IMR-90 (cell line): ENCODE results near the gene ZNF618. TPM values are rescaled to one million over a fixed set of nuclear protein-coding genes. Genes with fewer than 3 reads are reported as not detected.

Experiments used
- ATAC-seq: fragments of 200-7000 bp; cut with Tn5 transposase; 2 replicates; pipeline ENCODE4 v1.9.1; 2020; ENCODE audit warnings: low read depth, mild to moderate bottlenecking, moderate library complexity
- BruUV-seq: library from RNA; stranded (reverse); fragments of 400-500 nt; replicated peaks from 2 replicates; lab custom pipeline; 2021; lab: Mats Ljungman, UMichigan
- CTCF ChIA-PET: fragments of 300-600 bp; formaldehyde crosslinking; extraction: SDS; loops from one replicate; lab custom pipeline; 2021; ENCODE audit warnings: antibody characterized with exemption; lab: Yijun Ruan, JAX
- POLR2A ChIA-PET: fragments of 300-600 bp; sonication (Branson Sonifier 250); formaldehyde crosslinking; loops from one replicate; lab custom pipeline; 2022; ENCODE audit warnings: antibody characterized with exemption; ENCODE audit not compliant: unreplicated experiment; lab: Charles Lee
- DNase-seq: peaks from one replicate; pipeline ENCODE4 v3.0.0; 2013
- H2AFZ ChIP-seq: replicated peaks from 2 replicates; pipeline ENCODE3; 2013; ENCODE audit warnings: low read length, mild to moderate bottlenecking; ENCODE audit not compliant: poor library complexity
- H2AK5ac ChIP-seq: 2 replicates; pipeline ENCODE4 v1.6.1; 2013; ENCODE audit warnings: low read depth, low read length, inconsistent platforms
- H2AK9ac ChIP-seq: replicated peaks from 2 replicates; pipeline ENCODE3; 2013; ENCODE audit warnings: mild to moderate bottlenecking, low read depth, low read length, moderate library complexity; ENCODE audit not compliant: poor library complexity
- H2BK120ac ChIP-seq: 2 replicates; pipeline ENCODE4 v1.6.1; 2013; ENCODE audit warnings: low read depth, low read length, inconsistent platforms
- H2BK15ac ChIP-seq: 3 replicates; pipeline ENCODE4 v1.6.1; 2013; ENCODE audit warnings: low read depth, low read length, inconsistent platforms
- H2BK20ac ChIP-seq: 2 replicates; pipeline ENCODE4 v1.6.1; 2013; ENCODE audit warnings: low read depth, mild to moderate bottlenecking, inconsistent platforms, low read length, moderate library complexity
- H2BK5ac ChIP-seq: 2 replicates; pipeline ENCODE4 v1.6.1; 2013; ENCODE audit warnings: mild to moderate bottlenecking, low read depth, low read length, inconsistent platforms; ENCODE audit not compliant: poor library complexity, severe bottlenecking
- H3K14ac ChIP-seq: replicated peaks from 2 replicates; pipeline ENCODE4 v1.6.1; 2013; ENCODE audit warnings: low read depth, low read length, inconsistent platforms
- H3K18ac ChIP-seq: 2 replicates; pipeline ENCODE4 v1.6.1; 2013; ENCODE audit warnings: low read depth, low read length, control low read depth
- H3K23ac ChIP-seq: 2 replicates; pipeline ENCODE4 v1.6.1; 2013; ENCODE audit warnings: low read depth, low read length, inconsistent platforms
- H3K27ac ChIP-seq: 2 replicates; pipeline ENCODE4 v1.5.1; 2013; ENCODE audit warnings: mild to moderate bottlenecking, control low read depth, low read length; ENCODE audit not compliant: insufficient read depth
- H3K27me3 ChIP-seq: 2 replicates; pipeline ENCODE4 v1.6.1; 2013; ENCODE audit warnings: low read length; ENCODE audit not compliant: control insufficient read depth, insufficient read depth
- H3K36me3 ChIP-seq: 2 replicates; pipeline ENCODE4 v1.6.1; 2013; ENCODE audit warnings: low read length, mixed read lengths; ENCODE audit not compliant: control insufficient read depth, insufficient read depth
- H3K4ac ChIP-seq: 2 replicates; pipeline ENCODE4 v1.6.1; 2013; ENCODE audit warnings: low read depth, low read length, inconsistent platforms
- H3K4me1 ChIP-seq: 2 replicates; pipeline ENCODE4 v1.6.1; 2013; ENCODE audit warnings: low read length, mixed read lengths; ENCODE audit not compliant: control insufficient read depth, insufficient read depth
- H3K4me2 ChIP-seq: 2 replicates; pipeline ENCODE4 v1.6.1; 2013; ENCODE audit warnings: low read depth, mild to moderate bottlenecking, control low read depth, low read length, moderate library complexity
- H3K4me3 ChIP-seq: 2 replicates; pipeline ENCODE4 v1.5.1; 2013; ENCODE audit warnings: low read depth, mild to moderate bottlenecking, control low read depth, low read length, moderate library complexity; ENCODE audit not compliant: insufficient read depth
- H3K56ac ChIP-seq: 2 replicates; pipeline ENCODE4 v1.6.1; 2013; ENCODE audit warnings: low read length, inconsistent platforms; ENCODE audit not compliant: insufficient read depth; ENCODE audit errors: extremely low read depth
- H3K79me1 ChIP-seq, 2 experiments: 2 replicates each; pipeline ENCODE4 v1.6.1; 2013; ENCODE audit warnings: low read length in 2 of 2, inconsistent platforms in 1 of 2, low read depth in 1 of 2
- H3K9ac ChIP-seq: 2 replicates; pipeline ENCODE4 v1.6.1; 2013; ENCODE audit warnings: low read depth, low read length, control low read depth
- H3K9me1 ChIP-seq: 2 replicates; pipeline ENCODE4 v1.6.1; 2013; ENCODE audit warnings: low read length, inconsistent platforms; ENCODE audit not compliant: insufficient read depth
- H3K9me3 ChIP-seq: 2 replicates; pipeline ENCODE4 v1.6.1; 2013; ENCODE audit warnings: low read length; ENCODE audit not compliant: control insufficient read depth, insufficient read depth
- H4K20me1 ChIP-seq: 2 replicates; pipeline ENCODE4 v1.6.1; 2013; ENCODE audit warnings: low read length, inconsistent platforms; ENCODE audit not compliant: insufficient read depth
- H4K5ac ChIP-seq: 2 replicates; pipeline ENCODE4 v1.6.1; 2013; ENCODE audit warnings: mild to moderate bottlenecking, low read depth, low read length, control low read depth
- H4K8ac ChIP-seq, 2 experiments: 2 replicates each; pipeline ENCODE4 v1.6.1; 2013; ENCODE audit warnings: low read depth in 2 of 2, low read length in 2 of 2, control low read depth in 1 of 2, inconsistent platforms in 1 of 2
- H4K91ac ChIP-seq: 2 replicates; pipeline ENCODE4 v1.6.1; 2013; ENCODE audit warnings: low read depth, low read length, inconsistent platforms; ENCODE audit not compliant: insufficient read depth
- BHLHE40 ChIP-seq: fragments of 150-350 bp; IDR thresholded peaks from 2 replicates; pipeline ENCODE4 v1.6.1; 2016; ENCODE audit warnings: mild to moderate bottlenecking, low read depth, low read length
- CEBPB ChIP-seq: IDR thresholded peaks from 2 replicates; pipeline ENCODE4 v1.6.1; 2012; ENCODE audit warnings: low read depth, low read length, improper control_type of control experiment
- CHD1 ChIP-seq: IDR thresholded peaks from 2 replicates; pipeline ENCODE4 v1.6.1; 2012; ENCODE audit warnings: low read depth, low read length, improper control_type of control experiment
- CTCF ChIP-seq: conservative IDR thresholded peaks from 2 replicates; pipeline ENCODE4 v1.5.1; 2012; ENCODE audit warnings: mild to moderate bottlenecking, low read depth, low read length, improper control_type of control experiment
- ELK1 ChIP-seq: fragments of 150-350 bp; IDR thresholded peaks from 2 replicates; pipeline ENCODE4 v1.6.1; 2016; ENCODE audit warnings: low read depth, mild to moderate bottlenecking, low read length, moderate library complexity, borderline replicate concordance
- FOS ChIP-seq: fragments of 150-350 bp; IDR thresholded peaks from 2 replicates; pipeline ENCODE4 v1.6.1; 2016; ENCODE audit warnings: low read depth, low read length
- MAFK ChIP-seq: IDR thresholded peaks from 2 replicates; pipeline ENCODE4 v1.6.1; 2012; ENCODE audit warnings: low read depth, low read length, improper control_type of control experiment
- MAZ ChIP-seq: IDR thresholded peaks from 2 replicates; pipeline ENCODE4 v1.6.1; 2012; ENCODE audit warnings: low read depth, mild to moderate bottlenecking, low read length, improper control_type of control experiment, moderate library complexity, borderline replicate concordance
- MXI1 ChIP-seq: IDR thresholded peaks from 2 replicates; pipeline ENCODE4 v1.6.1; 2012; ENCODE audit warnings: low read depth, mild to moderate bottlenecking, low read length, moderate library complexity, borderline replicate concordance
- NFE2L2 ChIP-seq: fragments of 150-350 bp; IDR thresholded peaks from 2 replicates; pipeline ENCODE4 v1.6.1; 2016; ENCODE audit warnings: low read depth, mild to moderate bottlenecking, low read length
- POLR2A ChIP-seq: IDR thresholded peaks from 2 replicates; pipeline ENCODE4 v1.6.1; 2012; ENCODE audit warnings: mild to moderate bottlenecking, low read depth, low read length
- RAD21 ChIP-seq: IDR thresholded peaks from 2 replicates; pipeline ENCODE4 v1.6.1; 2012; ENCODE audit warnings: low read length, improper control_type of control experiment
- RCOR1 ChIP-seq: IDR thresholded peaks from 2 replicates; pipeline ENCODE4 v1.6.1; 2012; ENCODE audit warnings: mild to moderate bottlenecking, low read length, improper control_type of control experiment; ENCODE audit not compliant: insufficient replicate concordance
- RFX5 ChIP-seq: IDR thresholded peaks from 2 replicates; pipeline ENCODE4 v1.8.0; 2012; ENCODE audit warnings: low read depth, mild to moderate bottlenecking, low read length, moderate library complexity
- SMC3 ChIP-seq: fragments of 150-350 bp; IDR thresholded peaks from 2 replicates; pipeline ENCODE4 v1.6.1; 2016; ENCODE audit warnings: low read depth, mild to moderate bottlenecking, antibody characterized with exemption, low read length, moderate library complexity
- USF2 ChIP-seq: fragments of 150-350 bp; IDR thresholded peaks from 2 replicates; pipeline ENCODE4 v1.6.1; 2017; ENCODE audit warnings: mild to moderate bottlenecking, antibody characterized with exemption, low read length, low read depth
- WGBS, 2 experiments: methylation state at CpG; one replicate each; pipeline versions ENCODE4 v1.1.5 to v1.1.7; 2013; ENCODE audit warnings: missing lambda C conversion rate in 2 of 2; ENCODE audit not compliant: insufficient read length in 1 of 2; ENCODE audit errors: extremely low coverage in 2 of 2; 5-methylcytosine and 5-hydroxymethylcytosine counted together
- dilution Hi-C: fragments of 300-500 bp; cut with HindIII; formaldehyde crosslinking; loops from one replicate; pipeline ENCODE4 v1.14.3; 2018; ENCODE audit warnings: low sequenced_read_pairs; ENCODE audit not compliant: unreplicated experiment
- in situ Hi-C: fragments of 300-500 bp; cut with MboI; formaldehyde crosslinking; loops from 3 replicates; pipeline ENCODE4 v1.14.3; 2019; ENCODE audit warnings: low sequenced_read_pairs, inconsistent platforms, mixed read lengths
- intact Hi-C: fragments of 100-400 bp; cut with micrococcal nuclease; formaldehyde crosslinking; loops from 2 replicates; pipeline ENCODE4 v1.10.0; 2022
- polyA plus RNA-seq, 3 experiments: library from polyadenylated mRNA; depleted of rRNA; stranded (reverse); fragments of >200 nt; gene quantifications; 2 replicates each; pipeline ENCODE4 v1.2.3, GENCODE V29; 2012; ENCODE audit warnings: low replicate concordance in 1 of 3
- total RNA-seq: library from RNA; depleted of rRNA; stranded (reverse); fragments of >200 nt; gene quantifications from 2 replicates; pipeline ENCODE4 v1.2.3, GENCODE V29; 2012

ZNF618 gene
- total and polyA plus RNA-seq, 2 of the 4 experiments (the other 2 are of a cell fraction) = 8.2 to 9.4 TPM

- no TSS peak for BruUV-seq
- WGBS, 2 experiments = no CpG with 5 or more reads among the region's 4 CpGs
- in situ Hi-C loops = no loop called here
Measured at GRCh38 chr9:113922160-113922559, 46.1 kb downstream of the ZNF618 start.

More at GRCh38 chr9:113922160-113922559, 46.1 kb downstream of the ZNF618 start:
- Histone ChIP-seq H3K36me3 (no peaks in the 10 kb centered on the region), H2BK120ac (no peak overlapping the region), H2AFZ (no peak overlapping the region), H3K23ac (no peak overlapping the region), H3K9me1 (peaks cover 9% of the 10 kb centered on the region), H3K4me3 (no peak overlapping the region), H4K5ac (no peak overlapping the region), H4K20me1 (peaks cover 31% of the 10 kb centered on the region), H3K9me3 (no peaks in the 10 kb centered on the region; the same call in 1 of the 2 replicates), H3K4me1 (no peaks in the 10 kb centered on the region; the same call in 1 of the 2 replicates), H3K27ac (no peak overlapping the region), H2BK15ac (no peak overlapping the region), H3K14ac (no peak overlapping the region), H3K9ac (no peak overlapping the region), H3K27me3 (no peaks in the 10 kb centered on the region), H4K8ac (no peak overlapping the region), H3K79me1 (peaks cover 42 to 62% of the 10 kb centered on the region in 2 experiments), H2AK9ac (no peak overlapping the region), H3K4me2 (no peak overlapping the region), H3K18ac (no peak overlapping the region), H2BK5ac (no peak overlapping the region), H2AK5ac (no peak overlapping the region), H3K4ac (0 out of 2 replicates have a peak overlapping the region, but pooled peaks have one; percentile 27), H2BK20ac (no peak overlapping the region), H4K91ac (no peak overlapping the region), H3K56ac (no peak overlapping the region)
- intact Hi-C loops = no loop called here
- CTCF ChIA-PET = no interaction called here
- ATAC-seq (0 out of 2 replicates have a peak, but pooled peaks have one; percentile 17), DNase-seq (no peak)
- dilution Hi-C loops = no loop called here
- TF ChIP-seq MAZ (no peak), USF2 (no peak), POLR2A (no peak), RCOR1 (no peak), CTCF (no peak), FOS (no peak), MAFK (no peak), RFX5 (no peak), CEBPB (no peak), NFE2L2 (no peak), CHD1 (no peak), MXI1 (no peak), ELK1 (no peak), SMC3 (no peak), BHLHE40 (no peak), RAD21 (no peak)
- POLR2A ChIA-PET = no interaction called here
